ENCODE results near the gene DNASE2. TPM values are rescaled to one million over a fixed set of nuclear protein-coding genes. Genes with fewer than 3 reads are reported as not detected.

The DNASE2 gene
- total RNA-seq, 1 experiment from 2014 or later, result 61.3 TPM

- no peak for DNase-seq (ENCODE audit: low spot score)
These were observed 5.4 kb upstream of the DNASE2 start for GRCh38 chr19:12886651-12886968.

DNA sequence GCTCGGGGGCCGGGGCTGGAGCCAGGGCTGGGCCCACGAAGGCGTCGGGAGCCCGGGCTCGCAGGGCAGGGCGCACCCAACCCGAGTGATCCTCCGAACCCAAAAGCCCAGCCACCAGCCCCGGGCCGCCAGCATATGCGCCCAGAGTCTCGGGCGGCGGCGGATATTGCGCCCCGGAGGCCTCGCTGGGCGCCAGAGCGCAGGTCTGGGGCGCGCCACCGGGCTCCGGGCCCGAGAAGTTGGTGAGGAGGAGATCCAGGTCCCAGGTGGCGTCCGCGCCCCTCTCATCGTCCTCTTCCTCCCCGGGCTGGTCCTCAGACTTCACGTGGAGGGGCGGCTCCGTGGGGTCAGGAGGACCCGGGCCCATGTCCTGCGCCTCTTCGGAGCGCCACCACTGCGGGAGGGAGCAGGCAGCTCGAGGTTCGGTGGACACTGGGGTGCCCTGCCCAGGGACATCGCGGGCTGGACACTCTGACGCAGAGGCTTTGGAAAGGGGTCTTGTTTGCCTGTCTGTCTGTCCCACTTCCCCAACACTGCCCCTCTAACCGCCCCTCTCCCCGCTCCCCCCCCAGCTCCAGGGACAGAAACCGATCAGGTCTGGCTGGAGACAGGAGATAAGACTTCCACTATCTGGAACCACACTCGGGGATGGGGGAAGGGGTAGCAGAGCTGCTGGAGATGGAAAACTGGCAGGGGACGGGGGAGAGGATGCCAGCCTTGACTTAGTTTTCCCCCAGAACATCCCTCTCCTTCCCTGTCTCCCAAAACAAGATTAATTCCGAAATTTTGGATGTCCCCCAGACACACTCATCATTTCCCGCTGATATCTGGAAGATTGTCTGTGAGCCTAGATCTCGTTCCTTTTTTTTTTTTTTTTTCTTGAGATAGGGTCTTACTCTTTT lies 4.8 kb upstream of the DNASE2 start:
- DNase-seq (ENCODE audit: low spot score), result no peak

DNA sequence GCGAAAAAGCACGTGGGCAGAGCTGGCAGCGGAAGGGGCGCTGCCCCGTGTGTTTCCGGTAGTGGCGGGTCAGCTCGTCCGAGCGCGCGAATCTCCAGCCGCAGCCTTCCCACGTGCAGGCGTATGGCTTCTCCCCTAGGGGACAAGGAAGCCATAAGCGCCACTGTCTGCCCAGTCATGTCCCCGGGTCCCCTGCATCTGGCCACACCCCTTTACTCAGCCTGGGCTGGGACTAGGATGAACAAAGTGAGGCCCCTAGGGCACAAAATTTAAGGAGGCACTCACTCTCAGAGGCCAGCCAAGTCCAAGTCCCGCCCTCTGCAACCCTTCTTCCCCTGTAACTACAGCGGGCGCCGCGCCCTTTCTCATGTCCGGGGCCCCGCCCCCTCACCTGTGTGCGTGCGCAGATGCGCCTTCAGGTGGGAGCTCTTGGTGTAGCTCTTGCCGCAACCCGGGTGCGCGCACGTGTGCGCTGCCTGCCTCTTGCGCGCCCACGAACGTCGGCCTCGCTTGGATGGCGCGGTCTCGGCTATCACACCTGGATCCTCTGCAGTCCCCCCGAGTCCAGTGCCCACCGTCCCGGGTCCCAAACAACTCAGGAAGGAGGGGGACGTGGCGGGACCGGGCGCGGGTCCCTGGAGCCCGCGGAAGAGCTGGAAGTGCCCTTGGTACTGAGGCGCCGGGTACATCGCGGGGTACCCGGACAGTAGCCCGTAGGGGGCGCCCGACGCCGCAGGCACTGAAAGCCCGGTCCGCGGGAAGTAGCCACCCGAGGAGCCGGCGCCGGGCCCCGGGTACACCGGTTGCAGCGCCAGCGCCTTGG lies 3.9 kb upstream of the DNASE2 start:
- DNase-seq (ENCODE audit: low spot score), result no peak

DNA sequence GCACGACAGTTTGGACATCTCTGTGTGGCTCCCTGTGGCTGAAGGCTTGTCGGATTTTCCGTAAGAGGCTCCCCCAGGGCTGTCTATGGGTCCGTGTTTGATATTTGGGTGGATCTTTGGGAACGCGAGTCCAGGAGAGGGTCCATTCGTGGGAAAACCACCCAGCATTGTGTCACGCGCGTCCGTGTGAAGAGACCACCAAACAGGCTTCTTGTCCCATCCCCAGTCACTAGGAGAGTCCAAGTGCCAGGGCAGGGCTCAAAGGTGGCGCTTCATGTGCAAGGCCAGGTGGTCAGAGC lies 3.3 kb upstream of the DNASE2 start:
- no peak for DNase-seq (ENCODE audit: low spot score)

GRCh38 chr19:12884202-12884601 lies 3.0 kb upstream of the DNASE2 start:
- DNase-seq (ENCODE audit: low spot score), result no peak

GRCh38 chr19:12882589-12882988 lies 1.3 kb upstream of the DNASE2 start:
- no peak for DNase-seq (ENCODE audit: low spot score)

- no peak for DNase-seq (ENCODE audit: low spot score)
These were observed 588 bp downstream of the DNASE2 start for GRCh38 chr19:12880551-12881171.

- DNase-seq (ENCODE audit: low spot score), result no peak
These were observed 6.2 kb downstream of the DNASE2 start for GRCh38 chr19:12875086-12875485.

DNA sequence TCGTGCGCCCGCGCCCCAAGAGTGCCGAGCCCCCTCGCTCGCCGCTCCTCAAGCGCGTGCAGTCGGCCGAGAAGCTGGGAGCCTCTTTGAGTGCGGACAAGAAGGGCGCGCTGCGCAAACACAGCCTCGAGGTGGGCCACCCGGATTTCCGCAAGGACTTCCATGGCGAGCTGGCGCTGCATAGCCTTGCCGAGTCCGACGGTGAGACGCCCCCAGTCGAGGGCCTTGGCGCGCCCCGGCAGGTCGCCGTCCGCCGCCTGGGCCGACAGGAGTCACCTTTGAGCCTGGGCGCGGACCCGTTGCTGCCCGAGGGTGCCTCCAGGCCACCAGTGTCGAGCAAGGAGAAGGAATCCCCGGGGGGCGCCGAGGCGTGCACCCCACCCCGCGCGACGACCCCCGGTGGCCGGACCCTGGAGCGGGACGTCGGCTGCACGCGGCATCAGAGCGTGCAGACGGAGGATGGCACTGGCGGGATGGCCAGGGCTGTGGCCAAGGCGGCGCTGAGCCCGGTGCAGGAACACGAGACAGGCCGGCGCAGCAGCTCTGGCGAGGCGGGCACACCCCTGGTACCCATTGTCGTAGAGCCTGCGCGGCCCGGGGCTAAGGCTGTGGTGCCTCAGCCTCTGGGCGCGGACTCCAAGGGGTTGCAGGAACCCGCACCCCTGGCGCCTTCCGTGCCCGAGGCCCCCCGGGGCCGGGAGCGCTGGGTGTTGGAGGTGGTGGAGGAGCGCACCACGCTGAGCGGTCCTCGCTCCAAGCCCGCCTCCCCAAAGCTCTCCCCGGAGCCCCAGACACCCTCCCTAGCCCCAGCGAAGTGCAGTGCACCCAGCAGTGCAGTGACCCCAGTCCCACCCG lies 7.1 kb downstream of the DNASE2 start:
- no peak for DNase-seq (ENCODE audit: low spot score)

- DNase-seq (ENCODE audit: low spot score), result peak; percentile 50
These were observed 8.0 kb downstream of the DNASE2 start for GRCh38 chr19:12872941-12873890.

DNA sequence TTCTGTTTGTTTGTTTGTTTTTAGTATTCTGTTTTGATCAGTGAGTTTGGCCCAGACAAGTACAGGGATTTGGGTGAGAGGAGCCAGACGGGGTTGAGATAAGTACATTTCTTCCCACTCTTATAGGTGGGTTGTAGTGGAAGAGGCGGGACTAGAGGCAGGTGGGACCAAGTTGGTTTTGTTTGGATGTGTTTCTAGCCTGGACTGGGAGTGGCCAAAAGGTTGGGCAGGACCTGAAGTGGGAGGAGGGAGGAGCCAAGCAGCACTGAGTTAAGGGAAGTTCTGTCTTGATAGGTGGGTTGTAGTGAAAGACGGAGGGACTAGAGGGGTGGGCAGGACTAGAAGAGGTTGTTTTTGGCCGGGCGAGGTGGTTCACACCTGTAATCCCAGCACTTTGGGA lies 9.0 kb downstream of the DNASE2 start:
- DNase-seq (ENCODE audit: low spot score), result no peak

DNA sequence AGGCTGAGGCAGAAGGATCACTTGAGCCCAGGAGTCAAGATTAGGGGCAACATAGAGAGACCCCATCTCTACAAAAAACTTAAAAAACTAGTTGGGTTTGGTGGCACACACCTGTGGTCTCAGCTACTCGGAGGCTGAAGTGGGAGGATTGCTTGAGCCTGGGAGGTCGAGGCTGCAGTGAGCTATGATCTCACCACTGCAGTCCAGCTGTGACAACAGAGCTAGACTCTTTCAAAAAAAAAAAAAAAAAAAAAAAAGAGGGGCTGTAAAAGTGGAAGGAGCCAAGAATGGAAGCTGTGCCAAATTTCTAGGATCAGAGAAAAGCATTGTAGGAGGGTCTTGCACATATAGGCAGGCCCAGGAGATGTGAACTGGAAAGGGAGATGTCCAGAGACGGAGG lies 9.6 kb downstream of the DNASE2 start:
- no peak for DNase-seq (ENCODE audit: low spot score)

GRCh38 chr19:12868540-12869112 lies 12.6 kb downstream of the DNASE2 start:
- no peak for DNase-seq (ENCODE audit: low spot score)

DNA sequence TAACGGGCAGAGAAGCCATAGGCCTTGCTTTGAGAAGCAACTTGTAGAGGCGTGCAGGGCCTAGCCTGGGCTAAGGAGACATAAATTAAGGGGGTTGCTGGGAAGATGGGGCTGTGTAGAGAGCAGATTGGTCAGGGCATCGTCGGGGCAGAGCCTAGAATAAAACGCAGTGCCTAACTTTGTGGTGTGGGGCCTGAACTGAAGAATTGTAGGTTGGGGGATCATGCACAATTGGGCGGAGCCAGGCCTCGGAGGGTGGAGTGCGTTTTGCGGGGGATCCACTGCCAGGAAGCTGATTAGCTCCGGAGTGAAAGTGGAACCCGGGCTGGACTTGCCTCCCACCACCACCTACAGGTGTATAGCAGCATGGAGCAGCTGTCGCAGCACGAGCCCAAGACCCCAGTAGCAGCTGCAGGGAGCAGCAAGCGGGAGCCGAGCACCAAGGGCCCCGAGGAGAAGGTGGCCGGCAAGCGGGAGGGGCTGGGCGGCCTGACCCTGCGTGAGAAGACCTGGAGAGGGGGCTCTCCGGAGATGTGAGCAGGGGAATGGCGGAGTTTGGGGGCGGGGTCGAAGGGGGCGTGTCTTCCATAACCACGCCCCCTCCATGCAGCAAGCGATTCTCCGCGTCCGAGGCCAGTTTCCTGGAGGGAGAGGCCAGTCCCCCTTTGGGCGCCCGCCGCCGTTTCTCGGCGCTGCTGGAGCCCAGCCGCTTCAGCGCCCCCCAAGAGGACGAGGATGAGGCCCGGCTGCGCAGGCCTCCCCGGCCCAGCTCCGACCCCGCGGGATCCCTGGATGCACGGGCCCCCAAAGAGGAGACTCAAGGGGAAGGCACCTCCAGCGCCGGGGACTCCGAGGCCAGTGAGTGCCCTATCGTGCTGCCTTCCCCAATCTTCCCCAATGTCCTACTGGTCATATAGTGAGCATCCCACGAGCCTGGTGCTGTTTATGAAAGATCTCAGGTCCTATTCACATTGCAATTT lies 13.8 kb downstream of the DNASE2 start:
- DNase-seq (ENCODE audit: low spot score), result no peak

GRCh38 chr19:12866416-12867119 lies 14.7 kb downstream of the DNASE2 start:
- no peak for DNase-seq (ENCODE audit: low spot score)

GRCh38 chr19:12865746-12866415 lies 15.4 kb downstream of the DNASE2 start:
- DNase-seq (ENCODE audit: low spot score), result no peak

DNA sequence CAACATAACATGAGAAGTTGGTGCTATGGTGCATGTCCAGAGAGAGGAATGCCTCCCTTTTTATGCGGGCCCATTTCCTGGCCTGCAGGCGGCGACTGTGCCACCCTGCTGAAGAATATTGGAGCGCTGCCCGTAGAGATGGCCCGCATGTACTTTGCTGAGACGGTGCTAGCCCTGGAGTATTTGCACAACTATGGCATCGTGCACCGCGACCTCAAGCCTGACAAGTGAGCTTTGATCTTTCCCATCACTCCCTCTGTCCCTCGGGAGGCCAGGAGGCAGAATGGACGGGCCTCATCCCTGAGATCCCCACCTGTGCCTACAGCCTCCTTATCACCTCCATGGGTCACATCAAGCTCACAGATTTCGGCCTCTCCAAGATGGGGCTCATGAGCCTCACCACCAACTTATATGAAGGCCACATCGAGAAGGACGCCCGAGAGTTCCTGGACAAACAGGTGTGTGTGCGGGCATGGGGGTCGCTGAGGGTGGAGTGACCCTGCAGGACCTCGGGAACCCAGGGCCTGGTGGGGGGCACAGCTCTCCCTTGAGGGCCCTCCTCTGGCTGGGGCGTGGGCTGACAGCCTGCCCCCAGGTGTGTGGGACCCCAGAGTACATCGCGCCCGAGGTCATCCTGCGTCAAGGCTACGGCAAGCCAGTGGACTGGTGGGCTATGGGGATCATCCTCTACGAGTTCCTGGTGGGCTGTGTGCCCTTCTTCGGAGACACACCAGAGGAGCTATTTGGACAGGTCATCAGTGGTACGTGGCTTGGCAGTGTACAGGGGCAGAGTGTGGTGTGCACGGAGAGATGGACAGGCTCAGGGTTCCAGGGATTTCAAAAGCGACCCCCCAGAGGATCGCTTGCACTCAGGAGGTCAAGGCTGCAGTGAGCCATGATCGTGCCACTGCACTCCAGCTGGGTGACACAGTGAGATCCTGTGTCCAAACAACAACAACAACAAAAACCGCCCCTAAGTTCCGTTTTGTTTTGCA lies 16.2 kb downstream of the DNASE2 start:
- DNase-seq (ENCODE audit: low spot score), result no peak

Data from A172 (cell line).